HepG2 (cell line): ENCODE data around the gene TREX2. TPM values are rescaled to one million over a fixed set of nuclear protein-coding genes. Genes with fewer than 3 reads are reported as not detected.

ENCODE experiments used
- ATAC-seq: fragments of 200-7000 bp; cut with Tn5 transposase; 3 replicates; pipeline ENCODE4 v1.9.1; 2020; ENCODE audit warnings: mild to moderate bottlenecking, moderate library complexity
- BruUV-seq: library from RNA; stranded (reverse); fragments of 400-500 nt; replicated peaks from 2 replicates; lab custom pipeline; 2021; lab: Mats Ljungman, UMichigan
- CTCF ChIA-PET: fragments of 300-600 bp; formaldehyde crosslinking; extraction: SDS; loops from one replicate; lab custom pipeline; 2021; ENCODE audit warnings: low total read pairs, inconsistent platforms, low intra/inter-chr PET ratio; lab: Yijun Ruan, JAX
- POLR2A ChIA-PET: fragments of 350-600 bp; sonication (Branson Sonifier 250); formaldehyde crosslinking; loops from one replicate; lab custom pipeline; 2020; ENCODE audit warnings: antibody characterized with exemption, inconsistent platforms; lab: Yijun Ruan, JAX
- DNase-seq: peaks from one replicate; pipeline ENCODE4 v3.0.0-alpha.2; 2015; ENCODE audit warnings: low spot score
- FAIRE-seq: peaks from 3 replicates; lab custom pipeline; 2011; peaks lifted over from hg19 to GRCh38; lab: Jason Lieb, UNC
- H2AFZ ChIP-seq: one replicate; pipeline ENCODE4 v1.6.1; 2011; ENCODE audit warnings: low read length, inconsistent platforms
- H3K27ac ChIP-seq: fragments of 300-600 bp; 3 replicates; pipeline ENCODE4 v1.8.0; 2011; ENCODE audit warnings: mixed run types, mild to moderate bottlenecking, mixed read lengths, low read length, inconsistent platforms; ENCODE audit not compliant: insufficient read depth; ENCODE audit errors: extremely low read length
- H3K27me3 ChIP-seq, 2 experiments: fragments of 200-600 bp in 1 of 2; 2 replicates in 1 of 2; 3 replicates in 1 of 2; pipeline versions ENCODE4 v1.6.0 to v1.8.0; 2011; ENCODE audit warnings: low read length in 2 of 2, mild to moderate bottlenecking in 2 of 2, moderate library complexity in 2 of 2, inconsistent platforms in 1 of 2; ENCODE audit not compliant: insufficient read depth in 2 of 2, control insufficient read depth in 1 of 2
- H3K36me3 ChIP-seq, 2 experiments: fragments of 200-600 bp in 1 of 2; replicated peaks in 1 of 2; 2 replicates in 1 of 2; 3 replicates in 1 of 2; pipeline versions ENCODE4 v1.5.1 to v1.8.0; 2011; ENCODE audit warnings: low read length in 2 of 2, inconsistent platforms in 1 of 2; ENCODE audit not compliant: insufficient read depth in 2 of 2, control insufficient read depth in 1 of 2
- H3K4me1 ChIP-seq: 2 replicates; pipeline ENCODE4 v1.5.1; 2012; ENCODE audit warnings: low read length, inconsistent platforms; ENCODE audit not compliant: insufficient read depth
- H3K4me2 ChIP-seq: 2 replicates; pipeline ENCODE4 v1.6.0; 2011; ENCODE audit warnings: low read depth, low read length, inconsistent platforms
- H3K4me3 ChIP-seq, 3 experiments: fragments of 200-600 bp in 1 of 3; sonication (generic), shearing (Covaris generic) in 1 of 3; replicated peaks in 1 of 3; 2 replicates each; pipeline ENCODE4 v1.5.1; 2011 to 2016; ENCODE audit warnings: low read length in 3 of 3, inconsistent platforms in 2 of 3, low read depth in 2 of 3, mild to moderate bottlenecking in 2 of 3, control low read depth in 1 of 3, mixed read lengths in 1 of 3; ENCODE audit not compliant: insufficient read depth in 1 of 3
- H3K79me2 ChIP-seq: one replicate; pipeline ENCODE4 v1.6.1; 2011; ENCODE audit warnings: low read length, inconsistent platforms; ENCODE audit not compliant: insufficient read depth
- H3K9ac ChIP-seq: 2 replicates; pipeline ENCODE4 v1.6.0; 2011; ENCODE audit warnings: mild to moderate bottlenecking, low read depth, low read length, inconsistent platforms; ENCODE audit not compliant: insufficient read depth
- H3K9me3 ChIP-seq: 2 replicates; pipeline ENCODE4 v1.5.1; 2012; ENCODE audit warnings: mild to moderate bottlenecking, low read length
- H4K20me1 ChIP-seq: 2 replicates; pipeline ENCODE4 v1.6.0; 2011; ENCODE audit warnings: inconsistent platforms, mild to moderate bottlenecking, low read length, moderate library complexity; ENCODE audit not compliant: insufficient read depth
- ATF7-NPFF ChIP-seq: sonication (generic); formaldehyde crosslinking; IDR thresholded peaks from 2 replicates; pipeline ENCODE4 v1.8.1; 2023; ENCODE audit warnings: mild to moderate bottlenecking, low read depth, missing genetic modification reagents, moderate library complexity
- CBX2 ChIP-seq, 2 experiments: fragments of 200-600 bp in 1 of 2; sonication (generic); formaldehyde crosslinking in 1 of 2; IDR thresholded peaks; 2 replicates each; pipeline versions ENCODE4 v1.7.0 to v1.8.1; 2018 to 2022; ENCODE audit warnings: low read depth in 2 of 2, low read length in 1 of 2, mild to moderate bottlenecking in 1 of 2, missing genetic modification reagents in 1 of 2
- CREB1 ChIP-seq, 2 experiments: fragments of 450-650 bp in 1 of 2; IDR thresholded peaks; 2 replicates each; pipeline ENCODE4 v1.6.1; 2016 to 2017; ENCODE audit warnings: control low read depth in 1 of 2, mild to moderate bottlenecking in 1 of 2, missing compliant biosample characterization in 1 of 2, missing genetic modification characterization in 1 of 2
- GLMP ChIP-seq: sonication (generic); formaldehyde crosslinking; IDR thresholded peaks from 2 replicates; pipeline ENCODE4 v1.9.0; 2021; ENCODE audit warnings: missing genetic modification reagents, mild to moderate bottlenecking, borderline replicate concordance
- HOXD1 ChIP-seq: sonication (generic); formaldehyde crosslinking; IDR thresholded peaks from 2 replicates; pipeline ENCODE4 v1.5.0; 2020; ENCODE audit warnings: missing genetic modification reagents
- KAT2B ChIP-seq: fragments of 150-350 bp; IDR thresholded peaks from 2 replicates; pipeline ENCODE4 v1.6.1; 2014; ENCODE audit warnings: low read depth, low read length, borderline replicate concordance
- PHF5A ChIP-seq: IDR thresholded peaks from one replicate; pipeline ENCODE4 v1.6.1; 2018; ENCODE audit warnings: low read depth, missing genetic modification reagents; ENCODE audit not compliant: unreplicated experiment
- POGK ChIP-seq: sonication (generic); formaldehyde crosslinking; conservative IDR thresholded peaks from 2 replicates; pipeline ENCODE4 v1.8.0; 2022; ENCODE audit warnings: mild to moderate bottlenecking, moderate library complexity, missing genetic modification reagents
- SIX1 ChIP-seq: sonication (generic); formaldehyde crosslinking; IDR thresholded peaks from 2 replicates; pipeline ENCODE4 v1.4.0; 2020; ENCODE audit warnings: missing genetic modification reagents, borderline replicate concordance
- SMAD3 ChIP-seq: sonication (generic); formaldehyde crosslinking; IDR thresholded peaks from 2 replicates; pipeline ENCODE4 v1.4.0; 2020; ENCODE audit warnings: missing genetic modification reagents
- TBX2 ChIP-seq: sonication (generic); formaldehyde crosslinking; IDR thresholded peaks from 2 replicates; pipeline ENCODE4 v1.5.0; 2020; ENCODE audit warnings: missing genetic modification reagents, mild to moderate bottlenecking, borderline replicate concordance
- ZNF350 ChIP-seq: sonication (generic); formaldehyde crosslinking; IDR thresholded peaks from 2 replicates; pipeline ENCODE4 v1.4.0; 2020; ENCODE audit warnings: mild to moderate bottlenecking, low read depth, missing genetic modification reagents, borderline replicate concordance
- ZNF550 ChIP-seq: sonication (generic); formaldehyde crosslinking; IDR thresholded peaks from 2 replicates; pipeline ENCODE4 v1.4.0; 2020; ENCODE audit warnings: mild to moderate bottlenecking, missing genetic modification reagents, borderline replicate concordance
- ZNF761 ChIP-seq: sonication (generic); formaldehyde crosslinking; conservative IDR thresholded peaks from 2 replicates; pipeline ENCODE4 v1.4.0; 2020; ENCODE audit warnings: mild to moderate bottlenecking, missing genetic modification reagents
- ZNF781 ChIP-seq: sonication (generic); formaldehyde crosslinking; IDR thresholded peaks from 2 replicates; pipeline ENCODE4 v1.5.1; 2020; ENCODE audit warnings: borderline replicate concordance, mild to moderate bottlenecking, missing genetic modification reagents; ENCODE audit errors: not compliant biosample characterization
- ZNF839 ChIP-seq: sonication (generic); formaldehyde crosslinking; IDR thresholded peaks from 2 replicates; pipeline ENCODE4 v1.4.0; 2020; ENCODE audit warnings: missing genetic modification reagents, mild to moderate bottlenecking, borderline replicate concordance
- WGBS: methylation state at CpG from one replicate; pipeline ENCODE4 v1.1.6; 2017; ENCODE audit warnings: low lambda C conversion rate; 5-methylcytosine and 5-hydroxymethylcytosine counted together
- in situ Hi-C: cut with HindIII; loops from 2 replicates; pipeline ENCODE4 v1.10.0; 2017; ENCODE audit warnings: low pct_unique_long_range_greater_than_20kb; ENCODE audit not compliant: extremely low pct_ligation_motif_present
- intact Hi-C: fragments of 100-400 bp; cut with micrococcal nuclease; formaldehyde crosslinking; loops from one replicate; pipeline ENCODE4 v1.10.0; 2022; ENCODE audit not compliant: unreplicated experiment
- polyA plus RNA-seq, 8 experiments: library from polyadenylated mRNA; depleted of rRNA in 3 of 8; stranded (reverse) in 7 of 8; unstranded in 1 of 8; fragments of >200 nt; fragmentation: Illumina TruSeq in 4 of 8; extraction: Trizol in 4 of 8; gene quantifications; 2 replicates each; pipeline versions ENCODE4 v1.2.1 to v1.2.3, GENCODE V29; 2011 to 2016; ENCODE audit warnings: low read depth in 4 of 8, missing spikeins in 1 of 8, mixed read lengths in 1 of 8; ENCODE audit not compliant: insufficient read depth in 1 of 8
- total RNA-seq, 5 experiments: library from RNA; depleted of rRNA; stranded (reverse); fragments of >200 nt; fragmentation: Illumina TruSeq; extraction: Trizol; gene quantifications; 2 replicates each; pipeline ENCODE4 v1.2.3, GENCODE V29; 2016; ENCODE audit warnings: low read depth in 1 of 5

Gene TREX2
- total and polyA plus RNA-seq, 2 of the 13 experiments (the other 11 are each of a cell fraction or from before 2014, with no cell fraction given) = 0.13 to 0.18 TPM

GRCh38 chrX:153475271-153475670, 29.4 kb upstream of the TREX2 start:
- BruUV-seq = no TSS peak
- DNase-seq (no peak), FAIRE-seq (no peak), ATAC-seq (no peak)
- no peak overlapping the region for H3K9ac ChIP-seq
- TF ChIP-seq ZNF839 (CRISPR knock-in tag) = no peak
- no peak for TF ChIP-seq GLMP (CRISPR knock-in tag)
- no peak for TF ChIP-seq KAT2B
- no peak for TF ChIP-seq ZNF550 (CRISPR knock-in tag)
- TF ChIP-seq ZNF781 (CRISPR knock-in tag) = no peak
- TF ChIP-seq HOXD1 (CRISPR knock-in tag) = no peak
- no peak overlapping the region for H3K4me2 ChIP-seq
- H4K20me1 ChIP-seq = no peaks in the 10 kb centered on the region
- peaks cover 2 to 5% of the 10 kb centered on the region in 2 experiments; a peak in 2 of 5 replicates for H3K27me3 ChIP-seq
- ChIA-PET CTCF (no interaction called here), POLR2A (no interaction called here)
- peaks cover 35% of the 10 kb centered on the region for H3K4me1 ChIP-seq
- no peaks in the 10 kb centered on the region for H3K9me3 ChIP-seq
- in situ Hi-C loops = no loop called here
- H3K36me3 ChIP-seq = no peaks in the 10 kb centered on the region
- H2AFZ ChIP-seq = no peak overlapping the region
- intact Hi-C loops = no loop called here
- 59% methylated on average over 7 of the region's 7 CpGs for WGBS
- H3K4me3 ChIP-seq = no peak overlapping the region
- H3K27ac ChIP-seq = no peak overlapping the region
- no peaks in the 10 kb centered on the region for H3K79me2 ChIP-seq

- no peak overlapping the region for H3K9ac ChIP-seq
- H3K79me2 ChIP-seq = no peaks in the 10 kb centered on the region
- H3K4me2 ChIP-seq = no peak overlapping the region
- FAIRE-seq (no peak), ATAC-seq (no peak), DNase-seq (no peak)
- ChIA-PET CTCF (no interaction called here), POLR2A (no interaction called here)
- no CpG with 5 or more reads among the region's 59 CpGs for WGBS
- intact Hi-C loops (no loop called here), in situ Hi-C loops (loop anchor here (5.0 kb wide), 1 partner anchor 33 kb away; no protein-coding TSS in a partner anchor)
- H3K4me1 ChIP-seq = peaks cover 35% of the 10 kb centered on the region
- H3K27ac ChIP-seq = no peak overlapping the region
- peaks cover 2 to 5% of the 10 kb centered on the region in 2 experiments; a peak in 2 of 5 replicates for H3K27me3 ChIP-seq
- no TSS peak for BruUV-seq
- no peaks in the 10 kb centered on the region for H4K20me1 ChIP-seq
- no peak overlapping the region for H2AFZ ChIP-seq
- no peaks in the 10 kb centered on the region for H3K36me3 ChIP-seq
- H3K9me3 ChIP-seq = no peaks in the 10 kb centered on the region
- no peak overlapping the region for H3K4me3 ChIP-seq
- TF ChIP-seq SIX1 (CRISPR knock-in tag) = no peak
- TF ChIP-seq ZNF761 (CRISPR knock-in tag) = no peak
- TF ChIP-seq CBX2 (IDR thresholded peaks at IDR 0.05; ENCODE audit: low read depth, low read length) = no peak
- no peak for TF ChIP-seq CBX2 (CRISPR knock-in tag; IDR thresholded peaks at IDR 0.05; ENCODE audit: low read depth)
- no peak for TF ChIP-seq POGK (CRISPR knock-in tag)
- TF ChIP-seq PHF5A (CRISPR knock-in tag) = no peak
- TF ChIP-seq ATF7-NPFF = no peak
- no peak for TF ChIP-seq SMAD3
- no peak for TF ChIP-seq CREB1 (IDR thresholded peaks at IDR 0.05)
- no peak for TF ChIP-seq CREB1 (CRISPR knock-in tag; IDR thresholded peaks at IDR 0.05)
- no peak for TF ChIP-seq ZNF350 (CRISPR knock-in tag)
- no peak for TF ChIP-seq TBX2 (CRISPR knock-in tag)
These were observed 28.9 kb upstream of the TREX2 start for GRCh38 chrX:153474718-153475117.
